NCI-H1436 treated with DMSO at 0.1 percent for 48 hours (cell line): ENCODE measurements around the gene RALA.

Source experiments
- DNase-seq: peaks from one replicate; lab custom pipeline; 2025; lab: John Stamatoyannopoulos, UW

Gene RALA, protein sequence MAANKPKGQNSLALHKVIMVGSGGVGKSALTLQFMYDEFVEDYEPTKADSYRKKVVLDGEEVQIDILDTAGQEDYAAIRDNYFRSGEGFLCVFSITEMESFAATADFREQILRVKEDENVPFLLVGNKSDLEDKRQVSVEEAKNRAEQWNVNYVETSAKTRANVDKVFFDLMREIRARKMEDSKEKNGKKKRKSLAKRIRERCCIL

DNA sequence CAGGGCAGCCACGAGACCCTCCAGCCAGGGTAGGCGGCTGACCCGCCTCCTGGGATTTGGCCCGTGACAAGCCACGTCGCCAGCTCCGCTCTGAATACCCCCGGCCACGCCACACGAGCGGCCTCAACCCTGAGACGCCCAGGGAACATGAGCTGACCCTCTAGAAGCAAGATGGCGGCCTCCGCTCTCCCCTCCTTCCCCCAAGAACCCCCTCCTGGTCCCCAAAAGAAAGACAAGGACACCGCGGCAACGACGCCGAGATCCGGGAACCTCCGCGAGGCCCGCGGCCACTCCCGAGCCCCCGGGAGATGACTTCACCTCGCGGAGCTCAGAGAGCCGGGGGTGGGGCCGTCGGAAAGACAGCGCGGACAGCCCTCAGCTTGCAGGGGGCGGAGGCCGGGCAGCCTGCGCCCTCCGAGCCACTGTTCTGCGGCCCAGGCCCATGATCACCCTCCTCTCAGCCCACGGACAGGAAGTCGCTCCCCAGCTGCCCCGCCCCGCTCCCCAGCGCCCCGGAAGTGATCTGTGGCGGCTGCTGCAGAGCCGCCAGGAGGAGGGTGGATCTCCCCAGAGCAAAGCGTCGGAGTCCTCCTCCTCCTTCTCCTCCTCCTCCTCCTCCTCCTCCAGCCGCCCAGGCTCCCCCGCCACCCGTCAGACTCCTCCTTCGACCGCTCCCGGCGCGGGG is at the start of gene RALA:
RALA (plus strand) TSS at position 526 of the 685 bp plus-strand sequence. CDS start 63,096 bp downstream, outside the sequence.
- no peak for DNase-seq

- DNase-seq, result no peak
Measured at GRCh38 chr7:39574673-39575349, 48.6 kb upstream of the RALA start.

DNA sequence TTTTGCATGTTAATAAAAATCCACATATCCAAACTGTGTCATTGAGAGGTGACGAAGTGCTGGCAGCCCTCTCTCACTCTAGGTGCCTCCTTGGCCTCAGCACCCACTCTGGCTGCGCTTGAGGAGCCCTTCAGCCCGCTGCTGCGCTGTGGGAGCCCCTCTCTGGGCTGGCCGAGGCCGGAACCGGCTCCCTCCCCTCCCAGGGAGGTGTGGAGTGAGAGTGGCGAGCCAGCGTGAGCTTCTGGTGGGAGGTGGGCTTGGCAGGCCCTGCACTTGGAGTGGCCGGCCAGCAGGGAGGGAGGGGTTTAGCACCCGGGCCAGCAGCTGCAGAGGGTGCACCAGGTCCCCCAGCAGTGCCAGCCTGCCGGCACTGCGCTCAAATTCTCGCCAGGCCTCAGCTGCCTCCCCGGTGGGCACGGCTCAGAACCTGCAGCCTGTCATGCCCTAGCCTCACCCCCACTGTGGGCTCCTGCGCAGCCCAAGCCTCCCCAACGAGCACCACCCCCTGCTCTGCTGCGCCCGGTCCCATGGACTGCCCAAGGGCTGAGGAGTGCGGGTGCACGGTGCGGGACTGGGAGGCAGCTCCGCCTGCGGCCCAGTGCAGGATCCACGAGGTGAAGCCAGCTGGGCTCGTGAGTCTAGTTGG is 46.0 kb upstream of the RALA start:
- no peak for DNase-seq

DNA sequence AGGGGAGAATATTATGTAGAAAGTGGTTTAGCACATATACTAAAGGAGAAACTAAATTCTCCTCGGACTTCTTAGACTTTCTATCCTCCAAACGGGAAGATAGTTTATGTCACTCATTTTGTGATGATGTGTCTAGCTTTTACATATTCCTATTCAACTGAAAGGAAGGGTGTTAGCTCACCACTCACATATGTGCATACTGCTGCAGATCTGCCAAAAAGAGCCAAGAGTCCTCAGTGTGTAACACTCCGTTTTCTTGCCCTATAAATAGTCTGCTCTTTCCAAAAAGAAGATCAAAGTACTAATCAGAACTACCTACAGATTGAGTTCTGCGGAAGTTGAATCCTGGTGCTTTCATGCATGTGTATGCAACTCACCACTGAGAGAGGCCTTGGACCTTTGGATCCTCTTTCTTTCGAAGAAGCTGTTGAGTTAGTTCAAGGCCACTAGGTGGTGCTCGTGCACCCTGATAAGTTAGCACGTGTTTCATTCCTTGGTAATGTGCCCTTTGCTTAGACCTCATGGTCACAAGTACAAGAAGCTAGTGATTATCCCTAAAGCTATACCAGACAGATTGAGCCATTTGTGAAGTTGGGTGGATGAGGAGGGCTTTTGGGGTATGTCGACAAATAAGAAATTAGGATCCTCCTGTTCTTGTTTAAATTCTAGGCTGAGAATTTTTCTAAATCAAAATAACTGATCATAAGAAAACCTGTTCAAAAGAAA is 43.1 kb upstream of the RALA start:
- DNase-seq, result peak; percentile 43

DNA sequence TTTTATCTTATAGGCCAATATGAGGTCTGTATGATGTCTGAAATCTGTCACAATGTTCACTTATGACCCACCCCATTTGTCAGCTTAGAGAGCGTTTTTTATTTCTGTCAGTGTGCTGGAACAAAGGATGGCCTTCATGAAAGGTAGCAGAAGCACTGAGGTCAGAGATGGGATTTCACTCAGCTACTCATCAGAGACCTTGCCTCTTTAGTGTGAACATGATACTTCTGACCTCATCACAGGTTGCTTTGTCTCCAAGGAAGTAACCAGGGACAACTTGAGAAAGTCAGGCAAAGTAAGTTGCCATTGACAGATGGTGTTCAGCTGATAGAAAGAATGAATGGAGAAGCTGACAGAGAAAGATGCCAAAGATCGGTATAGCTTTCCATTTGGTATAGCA is 40.8 kb upstream of the RALA start:
- DNase-seq, result no peak

DNA sequence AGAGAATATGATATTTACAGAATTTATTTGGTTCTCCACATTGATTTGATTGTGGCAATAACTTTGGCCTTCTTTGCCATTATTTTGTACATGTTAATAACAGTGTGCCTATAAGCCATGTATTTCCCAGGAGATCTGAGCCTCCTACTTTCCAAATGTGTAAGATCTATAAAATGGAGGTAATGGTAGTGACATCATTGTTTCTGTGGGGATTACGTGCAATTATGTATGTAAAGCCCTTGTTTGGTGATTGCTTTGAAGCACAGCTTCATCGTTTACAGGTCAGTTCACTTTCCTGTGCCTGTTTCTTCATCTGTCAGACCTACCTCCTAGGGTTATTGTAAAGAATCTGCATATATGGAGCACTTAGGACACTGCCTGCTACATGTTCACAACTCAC is 39.8 kb upstream of the RALA start:
- DNase-seq, result no peak

GRCh38 chr7:39587393-39587792 is 36.0 kb upstream of the RALA start:
- DNase-seq, result no peak

GRCh38 chr7:39588416-39588815 is 35.0 kb upstream of the RALA start:
- no peak for DNase-seq

DNA sequence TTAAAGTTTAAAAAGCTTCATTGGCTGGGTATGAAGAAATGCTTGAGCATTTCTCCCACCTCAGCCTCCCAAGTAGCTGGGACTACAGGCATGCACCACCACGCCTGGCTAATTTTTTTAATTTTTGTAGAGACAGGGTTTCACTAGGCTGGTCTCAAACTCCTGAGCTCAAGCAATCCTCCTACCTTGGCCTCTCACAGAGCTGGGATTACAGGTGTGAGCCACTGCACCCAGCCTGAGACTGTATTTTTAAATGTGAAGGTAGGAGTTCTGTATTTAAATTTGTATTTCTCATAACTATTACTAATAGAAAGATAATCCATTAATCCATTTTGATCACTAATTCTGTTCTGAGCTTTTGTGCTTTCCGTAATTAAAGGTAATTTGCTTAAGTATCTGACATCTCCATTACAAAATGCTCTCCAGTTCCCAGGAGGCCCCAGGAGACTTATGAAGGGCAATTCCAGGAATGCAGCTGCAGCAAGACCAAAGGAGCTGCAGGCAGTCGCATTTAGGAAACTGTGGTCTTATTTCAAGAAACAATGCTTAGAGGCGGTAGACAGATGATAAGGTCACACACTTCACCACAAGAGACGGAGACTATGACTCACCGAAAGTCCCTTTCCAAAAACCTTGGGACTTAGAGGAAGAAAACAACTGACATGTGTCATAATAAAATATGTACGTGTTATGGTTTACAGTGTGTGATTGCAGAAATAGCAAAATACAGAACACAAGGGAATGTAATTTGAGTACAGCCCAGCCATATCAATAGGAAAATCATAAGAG is 33.9 kb upstream of the RALA start:
- DNase-seq, result no peak

- DNase-seq, result no peak
Measured at GRCh38 chr7:39592586-39592985, 30.8 kb upstream of the RALA start.

- DNase-seq, result no peak
Measured at GRCh38 chr7:39594988-39595620, 28.3 kb upstream of the RALA start.

DNA sequence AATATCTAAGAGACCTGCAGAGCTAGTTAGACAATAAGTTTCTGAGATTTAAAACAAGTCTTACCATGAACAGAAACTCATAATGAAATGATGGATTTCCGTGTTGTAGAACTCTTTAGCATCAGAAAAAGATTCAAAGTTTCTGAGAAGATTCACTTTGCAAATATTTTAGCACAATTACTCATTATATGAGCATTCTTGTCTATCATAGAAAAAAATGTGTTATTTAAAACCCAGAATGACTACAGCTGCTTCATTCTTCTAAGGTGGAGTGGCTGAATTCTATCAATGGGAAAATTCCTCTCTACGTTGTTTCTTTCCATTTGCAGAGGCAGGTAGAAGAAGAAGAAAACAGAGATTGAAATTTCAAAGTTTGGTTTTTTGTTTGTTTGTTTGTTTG is 21.0 kb upstream of the RALA start:
- no peak for DNase-seq

GRCh38 chr7:39603924-39604323 is 19.4 kb upstream of the RALA start:
- no peak for DNase-seq

GRCh38 chr7:39605087-39605486 is 18.3 kb upstream of the RALA start:
- DNase-seq, result no peak

DNA sequence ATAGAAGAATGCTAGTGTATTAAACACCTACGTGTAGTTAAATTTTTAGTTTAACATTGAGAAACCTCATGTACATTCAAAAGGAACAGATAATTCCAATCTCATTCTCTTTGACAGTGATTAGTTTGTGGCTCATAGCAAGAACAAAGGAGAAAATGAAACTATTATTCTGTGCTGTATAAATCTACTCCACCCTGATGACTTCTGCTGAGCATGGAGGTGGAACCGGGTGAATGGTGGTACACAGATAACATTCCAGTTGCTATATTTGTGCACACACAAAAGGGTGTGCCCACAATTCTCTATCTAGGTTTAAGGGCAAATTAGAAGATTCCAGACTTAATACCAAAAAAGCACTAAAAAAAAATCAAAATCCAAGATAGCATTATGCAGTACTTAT is 17.0 kb upstream of the RALA start:
- no peak for DNase-seq

DNA sequence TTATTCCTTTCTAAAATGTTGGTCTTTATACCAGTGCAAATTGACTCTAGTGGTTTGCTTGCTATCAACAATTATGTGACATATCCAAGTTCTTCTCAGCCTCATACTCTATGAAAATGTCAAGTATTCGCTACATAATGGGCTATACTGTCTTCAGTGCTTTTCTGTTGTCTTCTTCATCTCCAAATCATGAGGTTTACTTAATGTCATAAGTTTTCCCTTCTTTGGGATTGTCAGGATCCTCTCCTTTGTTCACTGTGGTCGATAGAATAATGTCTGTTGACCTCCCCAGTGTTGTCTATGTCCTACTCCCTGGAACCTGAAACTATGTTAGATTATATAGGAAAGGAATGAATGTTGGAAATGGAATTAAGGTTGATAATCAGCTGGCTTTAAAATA is 16.4 kb upstream of the RALA start:
- DNase-seq, result no peak

- DNase-seq, result no peak
Measured at GRCh38 chr7:39607865-39608264, 15.5 kb upstream of the RALA start.

DNA sequence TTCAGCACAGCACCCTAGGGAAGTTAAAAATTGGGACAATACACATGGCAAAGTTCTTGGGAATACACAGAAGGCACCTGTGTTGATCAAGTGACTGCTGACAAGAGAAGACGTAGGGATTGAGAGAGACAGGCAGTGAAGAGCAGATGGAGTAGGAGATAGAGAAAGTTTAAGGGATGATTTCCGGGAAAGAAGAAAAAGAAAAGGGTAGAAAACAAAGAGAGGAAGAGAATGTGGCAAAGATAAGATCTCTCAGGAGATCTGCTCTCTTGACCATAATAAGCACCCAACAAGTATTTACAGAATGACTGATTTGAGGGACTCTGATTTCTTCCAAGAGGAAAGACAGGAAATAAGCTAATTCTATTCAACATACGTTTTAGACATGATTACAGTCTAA is 15.1 kb upstream of the RALA start:
- no peak for DNase-seq

GRCh38 chr7:39609113-39609934 is 14.0 kb upstream of the RALA start:
- no peak for DNase-seq

- no peak for DNase-seq
Measured at GRCh38 chr7:39609935-39610263, 13.5 kb upstream of the RALA start.
